HG02938 (cell line): ENCODE data around the gene SPATA4.
"Not testable (repeated sequence)": the region's sequence is repeated elsewhere in the genome, so short reads cannot be mapped to it uniquely, and the experiment has no call there.

Experiments
- ATAC-seq: cut with Tn5 transposase; IDR thresholded peaks from one replicate; pipeline ENCODE4 v1.9.1; 2021; ENCODE audit warnings: mild to moderate bottlenecking, moderate library complexity; ENCODE audit not compliant: unreplicated experiment

SPATA4 gene

DNA sequence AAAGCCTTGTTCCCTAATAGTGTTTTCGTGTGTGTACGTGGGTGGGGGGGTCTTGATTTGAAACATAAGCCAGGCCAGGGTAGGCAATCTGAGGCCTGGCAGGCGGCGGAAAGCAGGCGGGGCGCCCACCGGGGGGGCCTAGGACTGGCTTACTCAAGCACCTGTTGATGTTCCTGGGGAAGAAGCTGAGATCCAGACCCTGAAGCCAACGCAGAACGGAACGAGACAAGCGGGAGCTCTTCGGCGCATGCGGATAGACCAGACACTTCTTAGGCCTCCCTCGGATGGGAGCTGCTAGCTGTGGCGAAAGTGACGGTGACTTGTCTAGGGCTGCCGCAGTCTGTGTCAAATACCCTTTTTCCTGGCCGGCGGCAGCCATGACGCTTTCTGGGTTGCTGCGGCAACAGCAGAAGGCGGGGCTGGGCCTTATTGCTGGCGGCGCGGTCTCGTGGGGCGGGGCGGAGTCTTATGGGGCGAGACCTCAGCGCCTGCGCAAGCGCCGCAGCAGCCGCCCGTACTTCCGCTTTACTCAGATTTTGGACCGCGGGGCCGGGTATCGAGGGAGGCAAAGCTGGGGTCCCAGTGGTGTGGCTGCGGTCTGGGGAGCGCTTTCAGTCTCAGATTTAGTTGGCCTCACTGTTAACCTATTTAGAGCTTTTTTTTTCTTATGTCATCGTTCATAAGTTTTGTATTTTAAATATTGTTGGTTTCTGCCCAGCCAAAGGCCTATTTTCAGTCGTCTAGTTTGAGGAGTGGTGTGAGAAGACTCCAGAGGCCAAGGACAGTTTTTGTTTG lies at the start of gene SPATA4:
SPATA4 (minus strand) TSS at position 402 of the 795 bp plus-strand sequence; CDS start at position 379, 23 bp downstream.
- peak; percentile 96 for ATAC-seq

DNA sequence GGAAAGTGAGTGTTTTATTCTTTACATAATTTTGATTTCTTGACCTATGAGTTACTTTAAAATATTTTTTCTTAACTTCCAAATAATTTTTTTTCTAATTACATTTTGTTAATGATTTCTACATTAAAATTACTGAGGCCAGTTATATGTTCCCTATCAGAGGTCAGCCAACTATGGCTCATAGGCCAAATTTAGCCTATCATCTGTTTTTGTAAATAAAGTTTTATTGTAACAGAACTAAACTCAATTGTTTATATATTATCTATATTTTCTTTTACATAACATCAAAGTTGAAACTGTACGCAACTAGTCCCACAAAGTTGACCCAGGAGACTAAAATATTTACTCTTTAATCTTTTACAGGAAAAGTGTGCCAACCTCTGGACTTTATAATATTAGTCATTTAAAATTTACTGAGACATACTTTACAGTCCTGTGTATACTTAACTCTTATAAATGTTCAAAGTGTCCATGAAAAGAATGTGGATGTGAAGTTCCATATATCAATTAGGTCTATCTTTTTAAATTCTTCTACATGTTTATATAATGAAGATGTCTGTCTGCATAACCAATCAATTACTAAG lies 47.5 kb upstream of the SPATA4 start:
- ATAC-seq, result no peak

- no peak for ATAC-seq
Measured at GRCh38 chr4:176241703-176242102, 46.3 kb upstream of the SPATA4 start.

GRCh38 chr4:176238826-176239225 lies 43.4 kb upstream of the SPATA4 start:
- no peak for ATAC-seq

GRCh38 chr4:176238157-176238610 lies 42.8 kb upstream of the SPATA4 start:
- ATAC-seq, result no peak

DNA sequence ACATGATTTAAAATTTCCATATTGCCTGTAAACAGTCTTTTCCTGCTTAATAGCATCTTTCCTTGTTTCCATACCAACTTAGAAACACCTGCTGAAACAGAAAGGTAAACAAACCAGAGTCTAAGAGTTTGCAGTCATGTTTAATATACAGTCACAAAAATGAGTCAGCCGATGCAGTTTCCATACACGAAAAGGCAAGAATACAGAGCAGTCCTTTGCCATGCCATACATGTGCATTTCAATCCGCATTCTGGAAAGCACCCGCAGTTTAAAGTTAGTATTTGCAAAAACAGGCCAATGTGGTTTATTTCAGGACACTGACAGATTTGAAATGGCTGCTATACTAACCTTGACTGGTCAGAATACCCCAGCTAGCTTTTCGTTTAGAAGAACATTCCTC lies 41.6 kb upstream of the SPATA4 start:
- no peak for ATAC-seq

- ATAC-seq, result no peak
Measured at GRCh38 chr4:176230836-176231235, 35.5 kb upstream of the SPATA4 start.

- ATAC-seq, result no peak
Measured at GRCh38 chr4:176229645-176230044, 34.3 kb upstream of the SPATA4 start.

GRCh38 chr4:176226736-176227135 lies 31.4 kb upstream of the SPATA4 start:
- ATAC-seq, result no peak

GRCh38 chr4:176223561-176223960 lies 28.2 kb upstream of the SPATA4 start:
- no peak for ATAC-seq

DNA sequence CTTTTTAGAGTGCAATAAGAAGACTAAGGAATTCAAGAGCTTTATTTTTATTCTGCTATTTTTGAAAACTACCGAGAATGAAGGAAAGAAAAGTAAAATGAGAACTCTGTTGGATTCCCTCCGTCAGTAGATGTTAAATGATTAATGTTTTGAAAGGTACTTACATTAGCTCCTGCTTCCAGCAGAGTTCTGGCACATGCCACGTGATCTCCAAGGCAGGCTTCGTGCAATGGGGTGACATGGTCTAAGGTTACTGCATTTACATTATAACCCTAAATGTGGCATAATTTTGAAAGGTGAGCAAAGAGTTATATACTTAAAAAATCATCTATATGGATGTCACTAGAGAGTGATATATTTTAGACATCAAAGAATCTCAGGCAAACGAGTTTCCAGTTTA lies 26.8 kb upstream of the SPATA4 start:
- no peak for ATAC-seq

- ATAC-seq, result no peak
Measured at GRCh38 chr4:176217510-176217909, 22.1 kb upstream of the SPATA4 start.

GRCh38 chr4:176212351-176212750 lies 17.0 kb upstream of the SPATA4 start:
- ATAC-seq, result not testable (repeated sequence)

- no peak for ATAC-seq
Measured at GRCh38 chr4:176210579-176211296, 15.4 kb upstream of the SPATA4 start.

- ATAC-seq, result no peak
Measured at GRCh38 chr4:176210101-176210500, 14.7 kb upstream of the SPATA4 start.

DNA sequence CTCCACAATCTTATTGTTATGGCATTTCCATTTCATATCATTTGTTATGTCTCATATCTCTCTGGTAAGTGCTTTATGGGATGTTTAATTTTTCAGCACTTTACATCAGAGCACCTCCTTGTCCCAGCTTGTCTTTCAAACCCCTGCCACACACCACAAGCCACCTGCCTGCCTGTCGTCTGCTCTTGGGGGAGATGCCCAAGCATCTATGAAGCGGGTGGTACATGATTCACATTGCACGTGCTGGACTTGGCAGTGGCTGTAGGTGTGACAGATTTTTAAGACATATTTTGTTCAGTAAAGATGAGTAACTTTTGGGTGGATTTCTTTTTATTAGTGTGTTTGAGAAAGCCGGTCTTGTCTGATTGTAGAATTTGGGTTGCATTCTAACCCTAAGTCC lies 14.2 kb upstream of the SPATA4 start:
- no peak for ATAC-seq

DNA sequence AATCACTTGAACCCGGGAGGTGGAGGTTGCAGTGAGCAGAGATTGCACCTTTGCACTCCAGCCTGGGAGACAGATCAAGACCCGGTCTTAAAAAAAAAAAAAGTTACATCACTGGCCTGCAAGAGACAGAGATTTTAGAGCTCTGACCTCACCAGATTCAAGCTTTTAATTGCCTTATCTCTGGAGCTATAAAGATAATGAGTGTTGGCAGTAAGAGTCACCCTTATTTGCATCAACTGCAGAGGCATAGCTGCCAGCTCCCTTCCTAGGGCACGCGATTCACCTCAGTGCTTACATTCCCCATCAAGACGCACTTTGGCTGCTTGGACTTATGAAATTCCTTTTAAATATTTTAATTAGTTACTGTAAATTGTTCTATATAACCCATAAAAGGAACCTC lies 12.5 kb upstream of the SPATA4 start:
- no peak for ATAC-seq

DNA sequence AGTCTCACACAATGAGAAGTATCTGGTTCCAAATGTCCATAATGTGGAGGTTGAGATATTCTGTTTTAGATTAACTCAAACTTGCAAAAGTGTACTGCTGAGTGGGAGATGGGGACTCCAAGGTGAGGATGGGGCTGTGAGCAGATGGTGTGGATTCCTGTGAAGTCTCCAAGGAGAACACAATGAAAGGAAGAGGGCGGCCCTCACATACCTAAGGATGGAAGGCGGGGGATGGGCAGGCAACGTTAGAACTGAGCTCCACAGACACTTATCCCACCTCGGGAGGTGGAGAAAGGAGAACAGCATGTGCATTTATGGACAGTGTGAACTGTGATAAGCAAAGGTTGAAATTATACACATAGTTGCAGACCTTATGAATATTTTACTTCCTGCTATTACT lies 9.9 kb upstream of the SPATA4 start:
- ATAC-seq, result no peak

GRCh38 chr4:176198316-176198903 lies 3.0 kb upstream of the SPATA4 start:
- no peak for ATAC-seq

DNA sequence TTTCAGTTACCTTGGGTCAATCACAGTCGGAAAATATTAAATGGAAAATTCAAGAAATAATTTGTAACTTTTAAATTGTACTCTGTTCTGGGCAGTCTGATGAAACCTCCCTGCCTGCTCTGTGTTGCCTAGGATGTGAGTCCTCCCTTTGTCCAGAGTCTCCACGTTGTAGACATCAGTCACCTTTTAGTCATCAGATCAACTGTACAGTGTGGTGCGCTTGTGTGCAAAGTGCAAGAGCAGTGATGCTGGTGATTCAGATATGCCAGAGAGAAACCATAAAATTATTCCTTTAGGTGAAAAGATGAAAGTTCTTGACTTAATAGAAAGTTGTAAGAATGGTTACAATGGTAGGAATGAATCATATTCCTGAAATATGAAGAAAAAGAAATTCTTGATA lies 1.4 kb downstream of the SPATA4 start:
- no peak for ATAC-seq

GRCh38 chr4:176193126-176193525 lies 2.3 kb downstream of the SPATA4 start:
- no peak for ATAC-seq
